CD14-positive monocyte (primary cell): ENCODE data around the gene RAB26. TPM values are rescaled to one million over a fixed set of nuclear protein-coding genes. Genes with fewer than 3 reads are reported as not detected.
A peak's percentile ranks its signal among the peaks of the same experiment; 100 is the strongest.

Experiments
- DNase-seq, 3 donors: peaks; one replicate each; pipeline ENCODE4 v3.0.0-alpha.2; 2011 to 2022
- H2AFZ ChIP-seq: 2 replicates; pipeline ENCODE4 v1.6.0; 2012; ENCODE audit warnings: mild to moderate bottlenecking, low read depth, low read length, inconsistent platforms; ENCODE audit not compliant: insufficient read depth, poor library complexity, severe bottlenecking
- H3K27ac ChIP-seq, 2 donors: 1 replicate in 1 of 2; 2 replicates in 1 of 2; pipeline ENCODE4 v1.5.1; 2012 to 2013; ENCODE audit warnings: low read length in 2 of 2, control low read depth in 1 of 2, inconsistent platforms in 1 of 2, low read depth in 1 of 2, mild to moderate bottlenecking in 1 of 2
- H3K27me3 ChIP-seq, 2 donors: one replicate each; pipeline versions ENCODE4 v1.6.0 to v1.6.1; 2011 to 2013; ENCODE audit warnings: low read length in 2 of 2; ENCODE audit not compliant: control insufficient read depth in 2 of 2, insufficient read depth in 2 of 2
- H3K36me3 ChIP-seq, 2 donors: replicated peaks in 1 of 2; 1 replicate in 1 of 2; 2 replicates in 1 of 2; pipeline versions ENCODE4 v1.5.1 to v1.6.1; 2012 to 2013; ENCODE audit warnings: low read length in 2 of 2, control low read depth in 1 of 2, inconsistent platforms in 1 of 2, mild to moderate bottlenecking in 1 of 2; ENCODE audit not compliant: insufficient read depth in 2 of 2, control insufficient read depth in 1 of 2
- H3K4me1 ChIP-seq, 2 donors: 1 replicate in 1 of 2; 2 replicates in 1 of 2; pipeline versions ENCODE4 v1.5.1 to v1.6.1; 2012 to 2013; ENCODE audit warnings: low read length in 2 of 2, control low read depth in 1 of 2, inconsistent platforms in 1 of 2, mild to moderate bottlenecking in 1 of 2, moderate library complexity in 1 of 2; ENCODE audit not compliant: insufficient read depth in 2 of 2, control insufficient read depth in 1 of 2
- H3K4me2 ChIP-seq: replicated peaks from 2 replicates; pipeline ENCODE3; 2012; ENCODE audit warnings: low read length, moderate library complexity, mild to moderate bottlenecking; ENCODE audit not compliant: poor library complexity, severe bottlenecking; ENCODE audit errors: extremely low read depth
- H3K4me3 ChIP-seq, 3 experiments: fragments of 200-600 bp in 1 of 3; sonication (generic) in 1 of 3; replicated peaks in 1 of 3; 1 replicate in 2 of 3; 2 replicates in 1 of 3; pipeline ENCODE4 v1.5.1; 2011 to 2013; ENCODE audit warnings: low read length in 3 of 3, mild to moderate bottlenecking in 3 of 3, control low read depth in 2 of 3, low read depth in 2 of 3, inconsistent platforms in 1 of 3, moderate library complexity in 1 of 3
- H3K79me2 ChIP-seq: 2 replicates; pipeline ENCODE4 v1.6.0; 2012; ENCODE audit warnings: mild to moderate bottlenecking, control low read depth, inconsistent platforms, low read length, moderate library complexity; ENCODE audit not compliant: insufficient read depth
- H3K9ac ChIP-seq: 2 replicates; pipeline ENCODE4 v1.6.0; 2017; ENCODE audit warnings: low read length, mild to moderate bottlenecking; ENCODE audit not compliant: insufficient read depth, poor library complexity, severe bottlenecking
- H3K9me3 ChIP-seq, 2 donors: replicated peaks in 1 of 2; 1 replicate in 1 of 2; 2 replicates in 1 of 2; pipeline versions ENCODE4 v1.5.1 to v1.6.1; 2012 to 2013; ENCODE audit warnings: low read length in 2 of 2, control low read depth in 1 of 2; ENCODE audit not compliant: control insufficient read depth in 1 of 2, insufficient read depth in 1 of 2
- H4K20me1 ChIP-seq: 2 replicates; pipeline ENCODE4 v1.6.0; 2012; ENCODE audit warnings: mild to moderate bottlenecking, low read length, control low read depth, moderate library complexity; ENCODE audit not compliant: insufficient read depth
- H3K27ac Mint-ChIP-seq, 7 donors: one replicate each; pipeline ENCODE4 v1.8.0; 2020; ENCODE audit warnings: mild to moderate bottlenecking in 7 of 7, mixed read lengths in 7 of 7, moderate library complexity in 6 of 7, inconsistent platforms in 2 of 7
- H3K27me3 Mint-ChIP-seq, 3 donors: one replicate each; pipeline ENCODE4 v1.8.0; 2021 to 2022; ENCODE audit warnings: low read depth in 3 of 3, mild to moderate bottlenecking in 3 of 3, mixed read lengths in 3 of 3, moderate library complexity in 3 of 3, inconsistent platforms in 1 of 3
- H3K36me3 Mint-ChIP-seq, 2 donors: one replicate each; pipeline ENCODE4 v1.8.0; 2020; ENCODE audit warnings: mixed read lengths in 2 of 2, inconsistent platforms in 1 of 2, mild to moderate bottlenecking in 1 of 2
- H3K4me1 Mint-ChIP-seq: one replicate; pipeline ENCODE4 v1.8.0; 2020; ENCODE audit warnings: mild to moderate bottlenecking, mixed read lengths
- H3K4me3 Mint-ChIP-seq, 2 donors: one replicate each; pipeline ENCODE4 v1.8.0; 2020; ENCODE audit warnings: mild to moderate bottlenecking in 2 of 2, mixed read lengths in 2 of 2, moderate library complexity in 1 of 2
- H3K9me3 Mint-ChIP-seq, 7 donors: one replicate each; pipeline ENCODE4 v1.8.0; 2020 to 2022; ENCODE audit warnings: mixed read lengths in 7 of 7, mild to moderate bottlenecking in 6 of 7, moderate library complexity in 6 of 7, inconsistent platforms in 2 of 7
- CTCF ChIP-seq: fragments of 200-600 bp; IDR thresholded peaks from one replicate; pipeline ENCODE4 v1.8.0; 2022; ENCODE audit warnings: antibody characterized with exemption, mild to moderate bottlenecking
- WGBS: methylation state at CpG from one replicate; pipeline ENCODE4 v1.1.5; 2013; ENCODE audit warnings: missing lambda C conversion rate; ENCODE audit not compliant: insufficient coverage; 5-methylcytosine and 5-hydroxymethylcytosine counted together
- intact Hi-C, 2 donors: fragments of 100-400 bp; cut with micrococcal nuclease; formaldehyde crosslinking; loops; one replicate each; pipeline versions ENCODE4 v1.15.0 to v1.15.1; 2023
- polyA plus RNA-seq, 3 donors: library from polyadenylated mRNA; depleted of rRNA in 1 of 3; unstranded in 2 of 3; stranded (reverse) in 1 of 3; fragments of 300-500 nt in 2 of 3; fragments of >200 nt in 1 of 3; fragmentation: Illumina TruSeq in 2 of 3; gene quantifications; 1 replicate in 2 of 3; 2 replicates in 1 of 3; pipeline ENCODE4 v1.2.3, GENCODE V29; 2012 to 2021

RAB26 gene
- polyA plus RNA-seq, 3 donors: not detected

- H3K36me3 Mint-ChIP-seq: peaks cover 5 to 7% of the 10 kb centered on the region in 2 donors
These were observed 33.5 kb downstream of the RAB26 start for GRCh38 chr16:2181952-2182351.

DNA sequence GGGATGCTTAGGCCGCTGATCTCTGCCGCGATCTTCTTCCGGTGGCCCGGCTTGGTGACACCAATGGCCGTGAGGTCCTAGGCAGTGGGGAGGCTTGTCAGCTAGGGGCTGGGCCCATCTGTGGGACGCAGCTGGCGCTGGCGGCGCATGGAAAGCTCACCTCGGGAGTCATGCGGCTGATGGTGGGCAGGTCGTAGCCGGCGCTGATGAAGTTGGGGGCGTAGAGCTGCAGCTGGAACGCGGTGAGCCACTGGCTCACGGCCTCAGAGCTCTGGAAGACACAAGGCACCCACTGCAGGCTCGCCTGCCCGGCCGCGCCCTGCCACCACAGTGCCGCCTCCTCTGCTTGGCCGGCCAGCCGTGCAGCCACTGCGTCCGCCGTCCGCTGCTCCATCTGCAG, 35.2 kb downstream of the RAB26 start:
- Histone ChIP-seq H3K79me2 (no peaks in the 10 kb centered on the region), H3K27me3 (peaks cover 0 to 3% of the 10 kb centered on the region in 2 donors), H3K4me3 (no peak overlapping the region), H3K27ac (no peak overlapping the region), H2AFZ (no peak overlapping the region), H3K4me2 (no peak overlapping the region), H3K9me3 (no peaks in the 10 kb centered on the region), H3K9ac (no peak overlapping the region), H4K20me1 (no peaks in the 10 kb centered on the region), H3K36me3 (no peaks in the 10 kb centered on the region), H3K4me1 (no peaks in the 10 kb centered on the region)
- no peak for DNase-seq
- peaks cover 0 to 2% (median 0%) of the 10 kb centered on the region in 7 donors for H3K9me3 Mint-ChIP-seq
- H3K36me3 Mint-ChIP-seq: no peaks in the 10 kb centered on the region
- WGBS: 94% methylated on average over 30 of the region's 30 CpGs
- intact Hi-C loops: no loop called here
- peaks cover 2 to 7% (median 5%) of the 10 kb centered on the region in 3 donors for H3K27me3 Mint-ChIP-seq
- H3K4me3 Mint-ChIP-seq: no peak overlapping the region
- no peak overlapping the region for H3K27ac Mint-ChIP-seq
- TF ChIP-seq CTCF: no peak
- H3K4me1 Mint-ChIP-seq: no peaks in the 10 kb centered on the region

More at GRCh38 chr16:2181952-2182351, 33.5 kb downstream of the RAB26 start:
- peaks cover 2 to 7% (median 3%) of the 10 kb centered on the region in 3 donors for H3K27me3 Mint-ChIP-seq
- no peak overlapping the region for H3K4me2 ChIP-seq
- no peaks in the 10 kb centered on the region for H3K4me1 Mint-ChIP-seq
- H4K20me1 ChIP-seq: no peaks in the 10 kb centered on the region
- H3K79me2 ChIP-seq: no peaks in the 10 kb centered on the region
- H2AFZ ChIP-seq: no peak overlapping the region
- 96% methylated on average over 19 of the region's 20 CpGs for WGBS
- H3K4me3 ChIP-seq: no peak overlapping the region
- intact Hi-C loops: no loop called here
- peak overlapping the region in 2 of 7 donors; percentile 58 to 64 for H3K27ac Mint-ChIP-seq
- DNase-seq: no peak
- H3K4me3 Mint-ChIP-seq: no peak overlapping the region
- no peaks in the 10 kb centered on the region for H3K9me3 ChIP-seq
- H3K27ac ChIP-seq: no peak overlapping the region
- peaks cover 0 to 2% (median 0%) of the 10 kb centered on the region in 7 donors for H3K9me3 Mint-ChIP-seq
- no peak for TF ChIP-seq CTCF
- H3K4me1 ChIP-seq: no peaks in the 10 kb centered on the region
- peaks cover 2 to 10% of the 10 kb centered on the region in 2 donors for H3K36me3 ChIP-seq
- no peak overlapping the region for H3K9ac ChIP-seq
- H3K27me3 ChIP-seq: peaks cover 0 to 3% of the 10 kb centered on the region in 2 donors
